HG03432 (cell line): ENCODE results near the gene ASAP2.

Source experiments
- ATAC-seq: cut with Tn5 transposase; IDR thresholded peaks from one replicate; pipeline ENCODE4 v1.9.1; 2021; ENCODE audit warnings: mild to moderate bottlenecking, moderate library complexity; ENCODE audit not compliant: unreplicated experiment

The ASAP2 gene

GRCh38 chr2:9418746-9419145, 212.1 kb downstream of the ASAP2 start:
- ATAC-seq, result no peak

GRCh38 chr2:9419541-9419940, 212.9 kb downstream of the ASAP2 start:
- ATAC-seq, result no peak

- no peak for ATAC-seq
Measured at GRCh38 chr2:9420495-9420894, 213.9 kb downstream of the ASAP2 start.

- ATAC-seq, result peak; percentile 35
Measured at GRCh38 chr2:9422321-9423099, 215.9 kb downstream of the ASAP2 start.

- ATAC-seq, result peak; percentile 88
Measured at GRCh38 chr2:9423100-9423921, 216.7 kb downstream of the ASAP2 start, which contains the start of the genes CPSF3 and ITGB1BP1. TSS of gene CPSF3 (plus strand) at chr2:9423654. CDS start at chr2:9423774, 120 bp downstream. TSS of gene ITGB1BP1 (minus strand) at chr2:9423528. CDS start at chr2:9418697, 4,831 bp downstream.

GRCh38 chr2:9423922-9424272, 217.3 kb downstream of the ASAP2 start:
- peak; percentile 11 for ATAC-seq

GRCh38 chr2:9424447-9425164, 218.0 kb downstream of the ASAP2 start:
- ATAC-seq, result no peak

GRCh38 chr2:9428965-9429577, 222.5 kb downstream of the ASAP2 start:
- ATAC-seq, result no peak

- ATAC-seq, result no peak
Measured at GRCh38 chr2:9430316-9431293, 224.0 kb downstream of the ASAP2 start.

- ATAC-seq, result no peak
Measured at GRCh38 chr2:9434489-9434888, 227.9 kb downstream of the ASAP2 start.

GRCh38 chr2:9439536-9439935, 232.9 kb downstream of the ASAP2 start:
- ATAC-seq, result no peak

- no peak for ATAC-seq
Measured at GRCh38 chr2:9440058-9440727, 233.6 kb downstream of the ASAP2 start.

GRCh38 chr2:9441556-9441955, 234.9 kb downstream of the ASAP2 start:
- ATAC-seq, result no peak

- ATAC-seq, result no peak
Measured at GRCh38 chr2:9443526-9443925, 236.9 kb downstream of the ASAP2 start.

GRCh38 chr2:9445089-9445488, 238.5 kb downstream of the ASAP2 start:
- ATAC-seq, result no peak

- no peak for ATAC-seq
Measured at GRCh38 chr2:9451231-9451630, 244.6 kb downstream of the ASAP2 start.
